Kidney (tissue), 14 donors: Measurements from ENCODE around the gene SBNO2. TPM values are rescaled to one million over a fixed set of nuclear protein-coding genes. Genes with fewer than 3 reads are reported as not detected.
A peak's percentile ranks its signal among the peaks of the same experiment; 100 is the strongest.

Experiments used
- DNase-seq, 5 donors: peaks; one replicate each; pipeline ENCODE4 v3.0.0-alpha.2; 2013 to 2020
- FAIRE-seq: peaks from 2 replicates; lab custom pipeline; 2012; peaks lifted over from hg19 to GRCh38; lab: Jason Lieb, UNC
- H3K27ac ChIP-seq, 2 donors: one replicate each; pipeline ENCODE4 v1.7.0; 2013; ENCODE audit warnings: low read depth in 2 of 2, low read length in 2 of 2, inconsistent platforms in 1 of 2
- H3K27me3 ChIP-seq: one replicate; pipeline ENCODE4 v1.7.1; 2013; ENCODE audit warnings: low read length, inconsistent platforms; ENCODE audit not compliant: control insufficient read depth, insufficient read depth
- H3K36me3 ChIP-seq, 3 donors: one replicate each; pipeline versions ENCODE4 v1.7.0 to v1.7.1; 2013; ENCODE audit warnings: low read length in 3 of 3, control low read depth in 1 of 3, inconsistent platforms in 1 of 3; ENCODE audit not compliant: insufficient read depth in 3 of 3, control insufficient read depth in 2 of 3
- H3K4me1 ChIP-seq, 3 donors: one replicate each; pipeline versions ENCODE4 v1.7.0 to v1.7.1; 2013; ENCODE audit warnings: low read length in 3 of 3, inconsistent platforms in 1 of 3, low read depth in 1 of 3; ENCODE audit not compliant: control insufficient read depth in 2 of 3, insufficient read depth in 2 of 3
- H3K4me3 ChIP-seq, 3 donors: one replicate each; pipeline versions ENCODE4 v1.7.0 to v1.8.1; 2013; ENCODE audit warnings: low read length in 3 of 3, control low read depth in 1 of 3, inconsistent platforms in 1 of 3
- H3K9ac ChIP-seq, 3 donors: one replicate each; pipeline versions ENCODE4 v1.7.0 to v1.7.1; 2013; ENCODE audit warnings: low read length in 3 of 3, control low read depth in 1 of 3, inconsistent platforms in 1 of 3
- H3K9me3 ChIP-seq, 3 donors: one replicate each; pipeline versions ENCODE4 v1.7.0 to v1.7.1; 2013; ENCODE audit warnings: low read length in 3 of 3, control low read depth in 1 of 3, inconsistent platforms in 1 of 3; ENCODE audit not compliant: control insufficient read depth in 2 of 3, insufficient read depth in 1 of 3
- intact Hi-C: fragments of 100-400 bp; cut with DNase I; formaldehyde crosslinking; loops from one replicate; pipeline ENCODE4 v1.11.1; 2022
- polyA plus RNA-seq: library from polyadenylated mRNA; stranded (reverse); fragments of 350-450 nt; fragmentation: Illumina TruSeq; extraction: RNeasy Lipid Tissue Mini Kit (QIAGEN cat#74804); gene quantifications from one replicate; pipeline ENCODE4 v1.2.3, GENCODE V29; 2014; ENCODE audit warnings: low read depth, low replicate concordance; ENCODE audit not compliant: insufficient read depth
- total RNA-seq: library from RNA; stranded (reverse); fragmentation: NEBNext Ultra II Directional; extraction: Animal tissue kit (Norgen Biotek cat#: 25700); gene quantifications from one replicate; pipeline ENCODE4 v1.2.1, GENCODE V29; 2021
- TF ChIP-seq, protein P1 (sequence below): IDR thresholded peaks from 3 replicates; pipeline ENCODE4 v1.5.1; 2012; ENCODE audit warnings: mild to moderate bottlenecking, moderate library complexity, borderline replicate concordance; ENCODE audit not compliant: insufficient read depth; ENCODE audit errors: extremely low read depth
- donor health status: control.
- donor health status: control.
- donor health status: control.
- donor health status: control.
- donor health status: control.
- donor health status: DM: yes; HTN: yes; CAD: no.
- donor health status: Normal renal cell carcinoma (clear cell type).

The SBNO2 gene
- total and polyA plus RNA-seq, 2 donors from 2014 or later: 12.2 to 156 TPM

DNA sequence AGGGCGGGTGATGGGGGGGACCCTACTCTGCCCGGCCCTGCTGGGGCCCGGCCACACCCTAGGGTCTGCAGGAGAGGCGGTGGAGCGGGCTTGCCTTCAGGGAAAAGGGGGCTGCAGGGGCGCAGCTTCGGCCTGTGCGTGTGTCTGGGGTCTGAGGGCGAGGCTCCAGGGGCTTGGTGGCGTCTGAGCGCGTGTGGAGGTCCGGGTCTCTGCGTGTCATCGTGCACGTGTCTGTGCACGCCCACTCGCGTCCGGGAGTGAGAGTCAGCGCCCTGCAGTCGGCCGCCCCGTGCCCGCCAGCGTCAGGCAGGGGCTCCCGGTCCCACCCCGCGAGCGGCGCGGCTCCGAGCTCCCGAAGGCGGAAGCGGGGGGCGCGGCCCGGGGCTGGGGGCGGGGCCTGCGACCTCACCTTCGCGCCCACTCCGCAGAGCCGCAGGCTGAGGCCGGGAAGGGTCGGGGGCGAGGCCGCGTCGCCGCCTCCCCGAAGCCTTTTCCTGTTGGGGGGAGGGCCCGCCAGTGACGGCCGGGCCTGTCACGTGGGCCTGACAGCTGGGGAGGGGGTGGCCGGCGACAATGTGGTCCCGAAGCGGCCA lies 107.2 kb downstream of the SBNO2 start, which contains the start of gene ARHGAP45:
ARHGAP45 (plus strand) TSS at position 420 of the 593 bp plus-strand sequence. CDS start 239 bp downstream, outside the sequence.
- peaks cover 0 to 19% (median 4%) of the 10 kb centered on the region in 3 donors for H3K4me1 ChIP-seq

DNA sequence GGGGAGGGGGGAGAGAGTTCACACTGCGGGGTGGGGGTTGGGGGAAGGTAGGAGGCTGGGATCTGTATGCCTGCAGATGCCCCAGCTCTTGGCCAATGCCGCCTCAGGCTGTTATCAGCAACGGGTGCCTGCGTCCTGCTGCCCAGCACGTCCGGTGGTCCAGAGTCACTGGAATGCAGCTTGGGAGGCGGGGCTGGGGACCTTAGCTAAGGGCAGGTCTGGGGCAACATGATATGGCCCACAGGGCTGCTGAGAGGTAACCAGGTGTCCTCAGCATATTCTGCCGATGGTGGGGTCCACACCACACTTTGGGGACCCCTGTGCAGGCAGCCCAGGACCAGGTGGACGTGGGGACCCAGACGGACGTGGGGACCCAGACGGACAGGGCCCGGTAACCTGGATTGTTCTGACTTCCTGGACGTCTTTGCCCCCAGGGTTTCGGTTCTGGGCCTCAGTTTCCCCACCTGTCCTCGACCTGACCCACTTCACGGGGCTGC lies 107.8 kb downstream of the SBNO2 start:
- H3K27ac ChIP-seq: no peak overlapping the region
- H3K4me3 ChIP-seq: no peak overlapping the region
- H3K4me1 ChIP-seq: peaks cover 0 to 19% (median 4%) of the 10 kb centered on the region in 3 donors
- TF ChIP-seq, protein P1, sequence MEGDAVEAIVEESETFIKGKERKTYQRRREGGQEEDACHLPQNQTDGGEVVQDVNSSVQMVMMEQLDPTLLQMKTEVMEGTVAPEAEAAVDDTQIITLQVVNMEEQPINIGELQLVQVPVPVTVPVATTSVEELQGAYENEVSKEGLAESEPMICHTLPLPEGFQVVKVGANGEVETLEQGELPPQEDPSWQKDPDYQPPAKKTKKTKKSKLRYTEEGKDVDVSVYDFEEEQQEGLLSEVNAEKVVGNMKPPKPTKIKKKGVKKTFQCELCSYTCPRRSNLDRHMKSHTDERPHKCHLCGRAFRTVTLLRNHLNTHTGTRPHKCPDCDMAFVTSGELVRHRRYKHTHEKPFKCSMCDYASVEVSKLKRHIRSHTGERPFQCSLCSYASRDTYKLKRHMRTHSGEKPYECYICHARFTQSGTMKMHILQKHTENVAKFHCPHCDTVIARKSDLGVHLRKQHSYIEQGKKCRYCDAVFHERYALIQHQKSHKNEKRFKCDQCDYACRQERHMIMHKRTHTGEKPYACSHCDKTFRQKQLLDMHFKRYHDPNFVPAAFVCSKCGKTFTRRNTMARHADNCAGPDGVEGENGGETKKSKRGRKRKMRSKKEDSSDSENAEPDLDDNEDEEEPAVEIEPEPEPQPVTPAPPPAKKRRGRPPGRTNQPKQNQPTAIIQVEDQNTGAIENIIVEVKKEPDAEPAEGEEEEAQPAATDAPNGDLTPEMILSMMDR: no peak
- H3K9ac ChIP-seq: no peak overlapping the region
- DNase-seq: no peak
- peaks cover 17% of the 10 kb centered on the region for H3K27me3 ChIP-seq
- no peaks in the 10 kb centered on the region for H3K36me3 ChIP-seq
- no peaks in the 10 kb centered on the region for H3K9me3 ChIP-seq
- FAIRE-seq: no peak
- intact Hi-C loops: no loop called here

More for the DNA sequence above, 107.2 kb downstream of the SBNO2 start, which contains the start of gene ARHGAP45:
- Histone ChIP-seq H3K36me3 (no peaks in the 10 kb centered on the region), H3K9me3 (no peaks in the 10 kb centered on the region), H3K27me3 (peaks cover 17% of the 10 kb centered on the region), H3K4me3 (no peak within 1 kb of the TSS), H3K27ac (peak within 1 kb of the TSS in 1 of 2 donors; percentile 72), H3K9ac (no peak within 1 kb of the TSS)
- FAIRE-seq (no peak), DNase-seq (peak in 1 of 5 donors; percentile 89)
- intact Hi-C loops: no loop called here
- TF ChIP-seq, protein P1: no peak

DNA sequence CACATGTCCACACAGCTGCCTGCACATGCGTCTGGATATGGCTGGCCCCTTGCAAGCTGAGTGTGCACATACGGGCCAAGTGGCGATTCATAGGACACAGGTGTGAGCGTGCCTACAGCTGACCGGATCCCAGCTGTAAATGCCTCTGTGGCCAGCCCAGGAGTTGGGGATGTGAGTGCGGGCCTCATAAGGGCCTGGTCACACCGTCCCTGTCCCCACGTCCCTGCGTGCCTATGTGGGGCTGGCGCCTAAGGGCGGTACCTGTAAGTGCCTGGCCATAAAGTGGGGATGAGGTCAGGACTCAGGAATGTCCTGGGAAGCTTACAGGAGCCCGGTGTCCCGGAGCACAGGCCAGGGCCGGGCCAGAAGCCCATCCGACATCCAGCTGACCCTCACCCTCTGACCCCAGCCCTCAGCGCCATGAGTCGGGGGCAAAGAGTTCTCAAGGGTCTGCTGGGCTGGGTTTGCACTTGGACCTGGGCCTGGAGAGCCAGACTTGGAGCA lies 108.4 kb downstream of the SBNO2 start:
- peaks cover 0 to 19% (median 4%) of the 10 kb centered on the region in 3 donors for H3K4me1 ChIP-seq
- no peak overlapping the region for H3K4me3 ChIP-seq

More for the DNA sequence above, 108.4 kb downstream of the SBNO2 start:
- intact Hi-C loops: no loop called here
- FAIRE-seq (no peak), DNase-seq (no peak)
- Histone ChIP-seq H3K9me3 (no peaks in the 10 kb centered on the region), H3K9ac (no peak overlapping the region), H3K27me3 (peaks cover 16% of the 10 kb centered on the region), H3K36me3 (no peaks in the 10 kb centered on the region), H3K27ac (no peak overlapping the region)
- TF ChIP-seq, protein P1: no peak
